Activated CD8-positive, alpha-beta memory T cell treated with anti-CD3 and anti-CD28 coated beads for 4 hours (primary cell): ENCODE data around the gene HNRNPU.

Source experiments
- DNase-seq, 2 donors: peaks; one replicate each; pipeline ENCODE4 v3.0.0-alpha.2; 2020; ENCODE audit warnings: low read depth in 2 of 2

HNRNPU gene

GRCh38 chr1:244862699-244863490 lies 1.4 kb downstream of the HNRNPU start:
- peak; percentile 96 to 98 for DNase-seq

- DNase-seq: no peak
Observed at GRCh38 chr1:244862354-244862698, 2.0 kb downstream of the HNRNPU start.

- DNase-seq: no peak
Observed at GRCh38 chr1:244861683-244862082, 2.7 kb downstream of the HNRNPU start.

GRCh38 chr1:244860914-244861610 lies 3.3 kb downstream of the HNRNPU start:
- no peak for DNase-seq

- no peak for DNase-seq
Observed at GRCh38 chr1:244860078-244860477, 4.3 kb downstream of the HNRNPU start.

GRCh38 chr1:244858357-244858756 lies 6.0 kb downstream of the HNRNPU start:
- DNase-seq: no peak

- DNase-seq: no peak
Observed at GRCh38 chr1:244857761-244858160, 6.6 kb downstream of the HNRNPU start.

GRCh38 chr1:244854865-244855578 lies 9.3 kb downstream of the HNRNPU start:
- DNase-seq: no peak

GRCh38 chr1:244854166-244854565 lies 10.2 kb downstream of the HNRNPU start:
- DNase-seq: no peak

- DNase-seq: no peak
Observed at GRCh38 chr1:244852694-244853093, 11.6 kb downstream of the HNRNPU start.

GRCh38 chr1:244851546-244852231 lies 12.7 kb downstream of the HNRNPU start:
- DNase-seq: no peak

- DNase-seq: no peak
Observed at GRCh38 chr1:244850896-244851295, 13.4 kb downstream of the HNRNPU start.

GRCh38 chr1:244850099-244850852 lies 14.1 kb downstream of the HNRNPU start:
- no peak for DNase-seq

GRCh38 chr1:244849189-244849866 lies 15.0 kb downstream of the HNRNPU start:
- DNase-seq: no peak

- no peak for DNase-seq
Observed at GRCh38 chr1:244846653-244847052, 17.7 kb downstream of the HNRNPU start.

GRCh38 chr1:244844155-244845121 lies 19.9 kb downstream of the HNRNPU start:
- DNase-seq: no peak

GRCh38 chr1:244843148-244843978 lies 21.0 kb downstream of the HNRNPU start:
- DNase-seq: no peak

- DNase-seq: no peak
Observed at GRCh38 chr1:244841273-244841927, 22.9 kb downstream of the HNRNPU start.
